ENCODE measurements around the gene TAF11L13. TPM values are rescaled to one million over a fixed set of nuclear protein-coding genes. Genes with fewer than 3 reads are reported as not detected.
"Not testable (repeated sequence)": the region's sequence is repeated elsewhere in the genome, so short reads cannot be mapped to it uniquely, and the experiment has no call there.

TAF11L13 gene
- not detected in 2 replicates for total RNA-seq (ENCODE audit: low replicate concordance)

DNA sequence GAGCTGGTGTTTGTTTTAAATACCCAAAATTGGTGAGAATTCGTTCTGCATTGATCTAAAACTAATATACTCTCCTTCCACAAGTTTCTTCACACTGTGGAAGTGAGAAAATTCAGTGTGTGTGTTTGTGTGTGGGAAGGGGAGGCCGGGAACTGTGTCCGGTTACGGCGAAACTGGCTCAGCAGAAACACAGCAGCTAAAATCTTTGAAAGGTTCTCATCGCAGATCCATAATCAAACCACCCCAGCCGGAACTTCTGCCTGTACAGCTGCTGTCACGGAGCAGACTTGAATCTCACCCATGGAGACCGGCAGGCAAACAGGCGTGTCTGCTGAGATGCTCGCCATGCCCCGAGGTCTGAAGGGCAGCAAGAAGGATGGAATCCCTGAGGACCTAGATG is at the start of gene TAF11L13:
Gene TAF11L13 (plus strand): TSS at position 301 of the 400 bp plus-strand sequence.
- H3K4me3 ChIP-seq (ENCODE audit: low read depth, low read length); DNase-seq (ENCODE audit: low read depth): not testable (repeated sequence)

DNA sequence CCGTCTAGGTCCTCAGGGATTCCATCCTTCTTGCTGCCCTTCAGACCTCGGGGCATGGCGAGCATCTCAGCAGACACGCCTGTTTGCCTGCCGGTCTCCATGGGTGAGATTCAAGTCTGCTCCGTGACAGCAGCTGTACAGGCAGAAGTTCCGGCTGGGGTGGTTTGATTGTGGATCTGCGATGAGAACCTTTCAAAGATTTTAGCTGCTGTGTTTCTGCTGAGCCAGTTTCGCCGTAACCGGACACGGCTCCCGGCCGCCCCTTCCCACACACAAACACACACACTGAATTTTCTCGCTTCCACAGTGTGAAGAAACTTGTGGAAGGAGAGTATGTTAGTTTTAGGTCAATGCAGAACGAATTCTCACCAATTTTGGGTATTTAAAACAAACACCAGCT is 46.2 kb upstream of the TAF11L13 start, which contains the start of gene TAF11L7:
Gene TAF11L7 (minus strand): TSS at position 101 of the 400 bp plus-strand sequence.
- not testable (repeated sequence) for H3K4me3 ChIP-seq (ENCODE audit: low read depth, low read length); DNase-seq (ENCODE audit: low read depth)

DNA sequence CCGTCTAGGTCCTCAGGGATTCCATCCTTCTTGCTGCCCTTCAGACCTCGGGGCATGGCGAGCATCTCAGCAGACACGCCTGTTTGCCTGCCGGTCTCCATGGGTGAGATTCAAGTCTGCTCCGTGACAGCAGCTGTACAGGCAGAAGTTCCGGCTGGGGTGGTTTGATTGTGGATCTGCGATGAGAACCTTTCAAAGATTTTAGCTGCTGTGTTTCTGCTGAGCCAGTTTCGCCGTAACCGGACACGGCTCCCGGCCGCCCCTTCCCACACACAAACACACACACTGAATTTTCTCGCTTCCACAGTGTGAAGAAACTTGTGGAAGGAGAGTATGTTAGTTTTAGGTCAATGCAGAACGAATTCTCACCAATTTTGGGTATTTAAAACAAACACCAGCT is 41.0 kb upstream of the TAF11L13 start, which contains the start of gene TAF11L8:
Gene TAF11L8 (minus strand): TSS at position 101 of the 400 bp plus-strand sequence.
- H3K4me3 ChIP-seq (ENCODE audit: low read depth, low read length); DNase-seq (ENCODE audit: low read depth): not testable (repeated sequence)

DNA sequence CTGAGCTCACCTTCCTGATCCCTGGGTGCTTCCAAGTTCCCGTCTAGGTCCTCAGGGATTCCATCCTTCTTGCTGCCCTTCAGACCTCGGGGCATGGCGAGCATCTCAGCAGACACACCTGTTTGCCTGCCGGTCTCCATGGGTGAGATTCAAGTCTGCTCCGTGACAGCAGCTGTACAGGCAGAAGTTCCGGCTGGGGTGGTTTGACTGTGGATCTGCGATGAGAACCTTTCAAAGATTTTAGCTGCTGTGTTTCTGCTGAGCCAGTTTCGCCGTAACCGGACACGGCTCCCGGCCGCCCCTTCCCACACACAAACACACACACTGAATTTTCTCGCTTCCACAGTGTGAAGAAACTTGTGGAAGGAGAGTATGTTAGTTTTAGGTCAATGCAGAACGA is 37.6 kb upstream of the TAF11L13 start, which contains the start of gene TAF11L9:
Gene TAF11L9 (minus strand): TSS at position 140 of the 400 bp plus-strand sequence.
- not testable (repeated sequence) for H3K4me3 ChIP-seq (ENCODE audit: low read depth, low read length); DNase-seq (ENCODE audit: low read depth)

DNA sequence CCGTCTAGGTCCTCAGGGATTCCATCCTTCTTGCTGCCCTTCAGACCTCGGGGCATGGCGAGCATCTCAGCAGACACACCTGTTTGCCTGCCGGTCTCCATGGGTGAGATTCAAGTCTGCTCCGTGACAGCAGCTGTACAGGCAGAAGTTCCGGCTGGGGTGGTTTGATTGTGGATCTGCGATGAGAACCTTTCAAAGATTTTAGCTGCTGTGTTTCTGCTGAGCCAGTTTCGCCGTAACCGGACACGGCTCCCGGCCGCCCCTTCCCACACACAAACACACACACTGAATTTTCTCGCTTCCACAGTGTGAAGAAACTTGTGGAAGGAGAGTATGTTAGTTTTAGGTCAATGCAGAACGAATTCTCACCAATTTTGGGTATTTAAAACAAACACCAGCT is 34.2 kb upstream of the TAF11L13 start, which contains the start of gene TAF11L10:
Gene TAF11L10 (minus strand): TSS at position 101 of the 400 bp plus-strand sequence.
- not testable (repeated sequence) for H3K4me3 ChIP-seq (ENCODE audit: low read depth, low read length); DNase-seq (ENCODE audit: low read depth)

DNA sequence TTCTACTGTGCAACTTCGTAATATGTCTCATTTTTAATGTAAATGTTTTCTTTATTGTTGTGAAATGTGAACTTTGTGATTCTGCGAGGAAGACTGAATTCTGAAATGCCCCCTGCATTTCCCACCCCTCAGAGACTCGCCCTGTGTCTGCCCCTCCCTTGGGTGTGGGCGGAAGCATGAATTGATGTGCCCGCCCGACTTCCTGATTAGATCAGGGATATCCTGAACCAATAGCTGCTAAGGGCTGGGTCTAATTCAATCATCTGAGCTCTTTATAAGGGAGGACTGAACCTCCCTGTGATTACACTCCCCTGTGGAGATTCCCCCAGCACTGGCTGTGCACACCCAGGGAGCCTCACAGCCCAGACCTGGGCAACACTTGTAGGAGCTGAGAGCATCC is 28.0 kb upstream of the TAF11L13 start, which contains the start of gene TAF11L11:
Gene TAF11L11 (plus strand): TSS at position 304 of the 400 bp plus-strand sequence.
- DNase-seq (ENCODE audit: low read depth); H3K4me3 ChIP-seq (ENCODE audit: low read depth, low read length): not testable (repeated sequence)

DNA sequence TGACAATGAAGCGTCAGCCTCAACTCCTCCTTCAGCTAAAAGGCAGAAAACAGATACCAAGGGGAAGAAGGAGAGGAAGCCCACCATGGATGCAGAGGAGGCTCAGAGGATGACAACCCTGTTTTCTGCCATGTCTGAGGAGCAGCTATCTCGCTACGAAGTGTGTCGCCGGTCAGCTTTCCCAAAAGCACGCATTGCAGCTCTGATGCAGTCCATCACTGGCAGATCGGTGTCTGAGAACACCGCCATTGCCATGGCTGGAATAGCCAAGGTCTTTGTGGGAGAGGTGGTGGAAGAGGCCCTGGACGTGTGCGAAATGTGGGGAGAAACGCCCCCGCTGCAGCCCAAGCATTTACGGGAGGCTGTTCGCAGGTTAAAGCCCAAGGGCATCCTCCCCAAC is 26.9 kb upstream of the TAF11L13 start:
- TF ChIP-seq, protein P1, sequence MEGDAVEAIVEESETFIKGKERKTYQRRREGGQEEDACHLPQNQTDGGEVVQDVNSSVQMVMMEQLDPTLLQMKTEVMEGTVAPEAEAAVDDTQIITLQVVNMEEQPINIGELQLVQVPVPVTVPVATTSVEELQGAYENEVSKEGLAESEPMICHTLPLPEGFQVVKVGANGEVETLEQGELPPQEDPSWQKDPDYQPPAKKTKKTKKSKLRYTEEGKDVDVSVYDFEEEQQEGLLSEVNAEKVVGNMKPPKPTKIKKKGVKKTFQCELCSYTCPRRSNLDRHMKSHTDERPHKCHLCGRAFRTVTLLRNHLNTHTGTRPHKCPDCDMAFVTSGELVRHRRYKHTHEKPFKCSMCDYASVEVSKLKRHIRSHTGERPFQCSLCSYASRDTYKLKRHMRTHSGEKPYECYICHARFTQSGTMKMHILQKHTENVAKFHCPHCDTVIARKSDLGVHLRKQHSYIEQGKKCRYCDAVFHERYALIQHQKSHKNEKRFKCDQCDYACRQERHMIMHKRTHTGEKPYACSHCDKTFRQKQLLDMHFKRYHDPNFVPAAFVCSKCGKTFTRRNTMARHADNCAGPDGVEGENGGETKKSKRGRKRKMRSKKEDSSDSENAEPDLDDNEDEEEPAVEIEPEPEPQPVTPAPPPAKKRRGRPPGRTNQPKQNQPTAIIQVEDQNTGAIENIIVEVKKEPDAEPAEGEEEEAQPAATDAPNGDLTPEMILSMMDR (IDR thresholded peaks at IDR 0.05; ENCODE audit: insufficient read depth, low read length) = no peak
- DNase-seq (ENCODE audit: low read depth) = no peak
- H3K4me3 ChIP-seq (ENCODE audit: low read depth, low read length) = no peak overlapping the region

DNA sequence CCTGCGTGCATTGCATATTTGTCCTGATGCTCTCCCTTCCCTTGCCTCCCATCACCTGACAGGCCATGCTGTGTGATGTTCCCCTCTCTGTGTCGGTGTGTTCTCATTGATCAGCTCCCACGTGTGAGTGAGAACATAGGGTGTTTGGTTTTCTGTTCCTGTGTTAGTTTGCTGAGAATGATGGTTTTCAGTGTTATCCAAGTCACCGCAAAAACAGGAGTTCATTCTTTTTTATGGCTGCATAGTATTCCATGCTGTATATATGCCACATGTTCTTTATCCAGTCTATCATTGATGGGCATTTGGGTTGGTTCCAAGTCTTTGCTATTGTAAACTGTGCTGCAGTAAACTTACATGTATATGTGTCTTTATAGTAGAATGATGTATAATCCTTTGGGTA is 24.4 kb upstream of the TAF11L13 start:
- not testable (repeated sequence) for H3K4me3 ChIP-seq (ENCODE audit: low read depth, low read length); DNase-seq (ENCODE audit: low read depth)

DNA sequence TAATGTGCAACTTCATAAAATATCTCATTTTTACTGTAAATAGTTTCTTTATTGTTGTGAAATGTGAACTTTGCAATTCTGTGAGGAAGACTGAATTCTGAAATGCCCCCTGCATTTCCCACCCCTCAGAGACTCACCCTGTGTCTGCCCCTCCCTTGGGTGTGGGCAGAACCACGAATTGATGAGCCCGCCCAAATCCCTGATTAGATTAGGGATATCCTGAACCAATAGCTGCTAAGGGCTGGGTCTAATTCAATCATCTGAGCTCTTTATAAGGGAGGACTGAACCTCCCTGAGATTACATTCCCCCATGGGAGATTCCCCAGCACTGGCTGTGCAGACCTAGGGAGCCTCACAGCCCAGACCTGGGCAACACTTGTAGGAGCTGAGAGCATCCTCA is 21.8 kb upstream of the TAF11L13 start, which contains the start of gene TAF11L12:
Gene TAF11L12 (plus strand): TSS at position 301 of the 400 bp plus-strand sequence.
- not testable (repeated sequence) for DNase-seq (ENCODE audit: low read depth); H3K4me3 ChIP-seq (ENCODE audit: low read depth, low read length)

DNA sequence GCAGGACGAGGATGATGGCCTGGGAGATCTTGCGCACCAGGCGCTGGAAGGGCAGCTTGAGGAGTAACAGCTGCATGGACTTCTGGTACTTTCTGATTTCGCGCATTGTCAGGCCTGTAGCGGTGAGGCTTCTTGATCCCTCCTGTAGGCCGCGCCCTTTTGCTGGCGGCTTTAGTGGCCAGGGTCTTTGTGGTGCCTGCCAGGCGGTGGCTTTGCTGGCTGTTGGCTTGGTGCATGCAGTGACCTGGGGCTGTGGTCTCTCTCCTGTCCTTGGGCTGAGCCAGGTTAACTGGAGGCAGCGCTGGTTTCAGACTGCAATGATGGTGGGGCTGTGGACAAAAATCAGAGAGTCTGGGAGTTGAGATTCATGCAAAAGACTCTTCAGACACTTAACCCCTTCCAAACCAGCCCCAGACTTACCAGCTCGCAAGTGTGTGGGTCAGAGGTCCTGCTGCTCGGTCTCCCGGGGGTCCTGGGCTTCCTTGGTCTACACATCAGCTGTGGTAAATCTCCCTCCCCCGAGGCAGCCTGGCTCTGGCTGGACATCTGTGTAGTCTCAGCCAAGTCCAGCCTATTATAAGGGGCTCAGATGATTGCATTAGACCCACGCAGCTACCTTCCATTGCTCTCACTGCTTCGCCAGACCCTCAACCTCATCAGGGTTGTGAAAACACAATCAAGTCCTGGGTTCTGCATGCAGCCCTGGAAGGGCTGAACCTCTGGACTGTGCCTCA is 16.8 kb upstream of the TAF11L13 start:
- DNase-seq (ENCODE audit: low read depth) = no peak
- no peak overlapping the region for H3K4me3 ChIP-seq (ENCODE audit: low read depth, low read length)
- TF ChIP-seq, protein P1 (IDR thresholded peaks at IDR 0.05; ENCODE audit: insufficient read depth, low read length) = no peak

DNA sequence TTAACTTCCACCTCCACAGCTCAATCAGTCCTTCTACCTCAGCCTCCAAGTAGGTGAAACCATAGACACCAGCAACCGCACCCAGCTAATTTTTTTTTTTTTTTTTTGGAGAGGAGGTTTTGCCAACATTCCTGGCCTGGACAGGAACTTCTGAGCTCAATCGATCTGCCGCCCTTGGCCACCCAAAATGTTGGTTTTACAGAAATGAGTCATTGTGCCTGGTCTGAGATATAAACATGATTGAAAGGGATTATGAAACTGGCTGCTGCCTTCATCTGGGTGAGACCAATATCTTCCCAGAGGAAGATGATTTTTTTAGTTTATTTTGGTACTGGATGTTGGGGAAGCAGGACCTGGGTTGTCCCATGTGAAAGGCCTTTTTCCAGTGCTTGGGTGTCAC is 12.5 kb upstream of the TAF11L13 start:
- DNase-seq (ENCODE audit: low read depth) = no peak
- H3K4me3 ChIP-seq (ENCODE audit: low read depth, low read length) = no peak overlapping the region
- TF ChIP-seq, protein P1 (IDR thresholded peaks at IDR 0.05; ENCODE audit: insufficient read depth, low read length) = no peak

Data from fibroblast of the aortic adventitia (primary cell).